ENCODE data around the gene EPB41. TPM values are rescaled to one million over a fixed set of nuclear protein-coding genes. Genes with fewer than 3 reads are reported as not detected.
"Not testable (repeated sequence)": the region's sequence is repeated elsewhere in the genome, so short reads cannot be mapped to it uniquely, and the experiment has no call there.

Gene EPB41
- total RNA-seq, 1 donor, result 9.5 TPM

DNA sequence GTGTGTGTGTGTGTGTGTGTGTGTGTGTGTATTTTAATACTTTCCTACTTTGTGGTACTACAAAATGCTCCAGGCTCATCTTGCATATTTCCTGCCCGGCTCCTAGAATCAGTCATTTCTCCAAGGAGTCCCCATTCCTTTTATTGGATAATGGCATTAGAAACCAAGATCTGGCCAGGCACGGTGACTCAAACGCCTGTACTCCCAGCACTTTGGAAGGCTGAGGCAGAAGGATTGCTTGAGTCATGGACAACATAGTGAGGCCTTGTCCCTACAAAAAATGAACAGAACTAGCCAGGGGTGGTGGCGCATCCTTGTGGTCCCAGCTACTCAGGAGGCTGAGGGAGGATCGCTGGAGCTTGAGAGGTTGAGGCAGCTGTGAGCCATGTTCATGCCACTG lies 20.3 kb downstream of the EPB41 start:
- DNase-seq (ENCODE audit: low read depth), result no peak
- TF ChIP-seq, protein P1, sequence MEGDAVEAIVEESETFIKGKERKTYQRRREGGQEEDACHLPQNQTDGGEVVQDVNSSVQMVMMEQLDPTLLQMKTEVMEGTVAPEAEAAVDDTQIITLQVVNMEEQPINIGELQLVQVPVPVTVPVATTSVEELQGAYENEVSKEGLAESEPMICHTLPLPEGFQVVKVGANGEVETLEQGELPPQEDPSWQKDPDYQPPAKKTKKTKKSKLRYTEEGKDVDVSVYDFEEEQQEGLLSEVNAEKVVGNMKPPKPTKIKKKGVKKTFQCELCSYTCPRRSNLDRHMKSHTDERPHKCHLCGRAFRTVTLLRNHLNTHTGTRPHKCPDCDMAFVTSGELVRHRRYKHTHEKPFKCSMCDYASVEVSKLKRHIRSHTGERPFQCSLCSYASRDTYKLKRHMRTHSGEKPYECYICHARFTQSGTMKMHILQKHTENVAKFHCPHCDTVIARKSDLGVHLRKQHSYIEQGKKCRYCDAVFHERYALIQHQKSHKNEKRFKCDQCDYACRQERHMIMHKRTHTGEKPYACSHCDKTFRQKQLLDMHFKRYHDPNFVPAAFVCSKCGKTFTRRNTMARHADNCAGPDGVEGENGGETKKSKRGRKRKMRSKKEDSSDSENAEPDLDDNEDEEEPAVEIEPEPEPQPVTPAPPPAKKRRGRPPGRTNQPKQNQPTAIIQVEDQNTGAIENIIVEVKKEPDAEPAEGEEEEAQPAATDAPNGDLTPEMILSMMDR (IDR thresholded peaks at IDR 0.05; ENCODE audit: insufficient read depth, low read depth, low read length), result no peak

DNA sequence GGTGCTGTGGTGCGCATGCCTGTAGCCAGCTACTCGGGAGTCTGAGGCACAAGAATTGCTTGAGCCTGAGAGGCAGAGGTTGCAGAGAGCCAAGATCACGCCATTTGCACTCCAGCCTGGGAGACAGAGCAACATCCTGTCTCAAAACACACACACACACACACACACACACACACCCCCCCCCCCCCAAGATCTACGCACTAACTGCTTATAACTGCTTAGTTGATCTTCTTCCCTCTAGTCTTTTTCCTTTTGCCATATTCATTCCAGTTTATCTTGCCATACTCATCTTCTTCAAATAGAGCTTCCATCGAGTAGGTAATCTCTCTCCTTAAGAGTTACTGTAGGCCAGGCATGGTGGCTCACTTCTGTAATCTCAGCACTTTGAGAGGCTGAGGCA lies 20.9 kb downstream of the EPB41 start:
- TF ChIP-seq, protein P1 (IDR thresholded peaks at IDR 0.05; ENCODE audit: insufficient read depth, low read depth, low read length), result no peak
- no peak for DNase-seq (ENCODE audit: low read depth)
- H3K4me3 ChIP-seq (ENCODE audit: low read depth, low read length), result no peak overlapping the region

More for the DNA sequence above, 20.3 kb downstream of the EPB41 start:
- H3K4me3 ChIP-seq (ENCODE audit: low read depth, low read length), result no peak overlapping the region

DNA sequence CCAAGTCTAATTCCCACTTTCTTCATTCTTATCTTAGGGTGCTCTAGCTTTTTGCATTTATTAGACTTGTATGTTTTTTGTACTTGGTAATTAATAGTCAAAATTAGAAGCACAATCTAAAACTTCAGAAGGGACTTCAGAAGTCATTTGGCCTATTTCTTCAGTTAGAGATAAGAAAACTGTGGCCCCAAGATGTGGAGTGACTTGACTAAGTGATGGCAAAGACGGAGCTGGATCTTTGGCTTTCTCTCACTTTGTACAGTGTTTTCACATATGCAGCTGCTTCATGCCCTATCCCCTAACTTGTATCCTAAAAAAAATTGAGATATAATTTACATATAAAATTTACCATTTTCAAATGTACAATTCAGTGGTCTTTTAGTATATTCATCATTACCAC lies 21.7 kb downstream of the EPB41 start:
- H3K4me3 ChIP-seq (ENCODE audit: low read depth, low read length), result no peak overlapping the region
- TF ChIP-seq, protein P1 (IDR thresholded peaks at IDR 0.05; ENCODE audit: insufficient read depth, low read depth, low read length), result no peak
- DNase-seq (ENCODE audit: low read depth), result no peak

DNA sequence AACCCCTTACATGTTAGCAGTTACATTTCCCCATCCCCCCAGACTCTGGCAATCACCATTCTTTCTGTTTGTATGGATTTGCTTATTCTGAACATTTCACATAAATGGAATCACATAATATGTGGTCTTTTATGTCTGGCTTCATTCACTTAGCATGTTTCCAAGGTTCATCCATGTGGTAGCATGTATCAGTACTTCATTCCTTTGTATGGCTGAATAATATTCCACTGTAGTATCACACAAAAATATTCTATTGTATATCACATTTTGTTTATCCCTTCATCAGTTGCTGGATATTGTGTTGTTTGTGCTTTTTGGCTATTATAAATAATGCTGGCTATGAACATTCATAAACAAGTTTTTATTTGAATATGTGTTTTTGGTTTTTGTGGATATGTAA lies 22.2 kb downstream of the EPB41 start:
- TF ChIP-seq, protein P1 (IDR thresholded peaks at IDR 0.05; ENCODE audit: insufficient read depth, low read depth, low read length), result no peak
- H3K4me3 ChIP-seq (ENCODE audit: low read depth, low read length), result no peak overlapping the region

DNA sequence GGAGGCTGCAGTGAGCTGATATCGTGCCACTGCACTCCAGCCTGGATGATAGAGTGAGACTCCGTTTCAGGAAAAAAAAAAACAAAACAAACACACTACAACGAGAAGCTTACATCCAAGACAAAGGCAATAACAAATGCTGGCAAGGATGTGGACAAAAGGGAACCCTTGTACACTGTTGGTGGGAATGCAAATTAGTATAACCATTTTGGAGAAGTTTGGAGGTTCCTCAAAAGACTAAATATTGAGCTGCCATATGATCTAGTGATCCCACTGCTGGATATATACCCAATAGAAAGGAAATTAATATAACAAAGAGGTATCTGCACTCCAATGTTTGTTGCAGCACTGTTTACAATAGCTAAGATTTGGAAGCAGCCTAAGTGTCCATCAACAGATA lies 29.2 kb downstream of the EPB41 start:
- H3K4me3 ChIP-seq (ENCODE audit: low read depth, low read length); DNase-seq (ENCODE audit: low read depth): not testable (repeated sequence)

More for the DNA sequence above, 22.2 kb downstream of the EPB41 start:
- DNase-seq (ENCODE audit: low read depth), result no peak

DNA sequence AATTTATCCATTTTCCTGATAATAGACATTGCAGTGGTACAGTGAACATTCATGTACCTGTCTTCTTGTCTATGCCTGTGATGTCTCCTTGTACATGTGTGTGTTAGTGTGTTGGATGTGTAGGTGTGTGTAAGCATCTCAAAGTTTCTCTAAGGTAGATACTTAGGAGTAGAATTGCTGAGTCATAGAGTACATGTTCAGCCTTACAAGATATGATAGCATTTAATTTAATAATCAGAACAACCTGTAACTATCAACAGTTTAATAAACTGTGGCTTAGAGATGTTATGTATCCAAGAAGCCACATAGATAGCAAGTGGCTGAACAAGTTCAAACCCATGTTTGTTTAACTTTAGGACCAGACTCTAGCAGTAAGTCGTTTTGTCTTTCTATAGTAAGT lies 35.6 kb downstream of the EPB41 start:
- TF ChIP-seq, protein P1 (IDR thresholded peaks at IDR 0.05; ENCODE audit: insufficient read depth, low read depth, low read length), result no peak
- DNase-seq (ENCODE audit: low read depth), result no peak
- H3K4me3 ChIP-seq (ENCODE audit: low read depth, low read length), result no peak overlapping the region

DNA sequence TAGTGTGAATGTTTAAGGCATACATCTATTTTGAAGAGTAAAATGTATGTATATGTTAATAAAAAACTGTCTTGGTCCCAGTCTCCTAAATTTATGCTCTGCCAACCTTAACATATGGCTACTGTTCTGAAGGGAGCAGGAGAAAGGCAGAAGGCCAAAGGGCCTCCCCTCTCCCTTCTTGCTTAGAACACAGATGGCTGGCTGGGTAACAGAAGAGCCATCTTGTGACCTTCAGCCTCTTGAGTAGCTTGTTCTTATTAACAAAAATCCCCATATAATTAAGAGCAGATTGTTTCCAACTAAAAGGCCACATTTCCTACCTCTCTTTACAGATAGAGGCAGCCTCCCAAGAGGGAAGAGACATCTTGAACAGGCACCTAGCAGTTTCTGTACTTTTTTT lies 36.1 kb downstream of the EPB41 start:
- no peak overlapping the region for H3K4me3 ChIP-seq (ENCODE audit: low read depth, low read length)
- no peak for DNase-seq (ENCODE audit: low read depth)
- TF ChIP-seq, protein P1 (IDR thresholded peaks at IDR 0.05; ENCODE audit: insufficient read depth, low read depth, low read length), result no peak
